CD4-positive, alpha-beta T cell treated with Interleukin-6 at 100 ng/mL for 8 hours (primary cell): ENCODE results near the gene MROH2A.

Experiments used
- DNase-seq: peaks from one replicate; pipeline ENCODE4 v3.0.0-alpha.2; 2020; ENCODE audit warnings: mixed read lengths, low spot score

MROH2A gene

GRCh38 chr2:233819884-233820773 is 42.0 kb downstream of the MROH2A start:
- no peak for DNase-seq

- no peak for DNase-seq
Measured at GRCh38 chr2:233820774-233821105, 42.6 kb downstream of the MROH2A start.

GRCh38 chr2:233821196-233821595 is 43.1 kb downstream of the MROH2A start:
- DNase-seq, result no peak

- DNase-seq, result no peak
Measured at GRCh38 chr2:233821709-233822100, 43.6 kb downstream of the MROH2A start.

- no peak for DNase-seq
Measured at GRCh38 chr2:233822101-233822771, 44.1 kb downstream of the MROH2A start.

GRCh38 chr2:233822781-233823730 is 44.9 kb downstream of the MROH2A start:
- DNase-seq, result no peak

- no peak for DNase-seq
Measured at GRCh38 chr2:233823731-233824121, 45.6 kb downstream of the MROH2A start.

DNA sequence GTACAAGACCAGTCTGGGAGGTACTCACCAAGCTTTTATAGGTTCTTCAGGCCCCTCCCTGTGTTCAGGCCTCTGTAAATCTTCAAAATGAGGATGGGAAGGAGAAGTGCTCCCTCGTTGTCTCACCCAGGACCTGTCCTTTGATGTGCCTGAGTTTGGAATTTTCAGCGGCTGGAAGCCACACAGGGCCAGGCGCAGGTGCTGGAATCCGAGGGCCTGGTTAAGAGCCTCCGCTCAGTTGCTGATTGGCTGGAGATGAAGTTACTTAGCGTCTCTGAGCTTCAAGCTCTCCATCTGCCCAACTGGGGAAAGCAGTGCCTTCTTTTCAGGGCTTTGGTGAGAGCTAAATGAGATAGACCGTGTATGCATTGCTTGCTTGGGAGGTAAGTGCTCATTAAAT is 46.2 kb downstream of the MROH2A start:
- no peak for DNase-seq

GRCh38 chr2:233828546-233829192 is 50.5 kb downstream of the MROH2A start:
- no peak for DNase-seq

DNA sequence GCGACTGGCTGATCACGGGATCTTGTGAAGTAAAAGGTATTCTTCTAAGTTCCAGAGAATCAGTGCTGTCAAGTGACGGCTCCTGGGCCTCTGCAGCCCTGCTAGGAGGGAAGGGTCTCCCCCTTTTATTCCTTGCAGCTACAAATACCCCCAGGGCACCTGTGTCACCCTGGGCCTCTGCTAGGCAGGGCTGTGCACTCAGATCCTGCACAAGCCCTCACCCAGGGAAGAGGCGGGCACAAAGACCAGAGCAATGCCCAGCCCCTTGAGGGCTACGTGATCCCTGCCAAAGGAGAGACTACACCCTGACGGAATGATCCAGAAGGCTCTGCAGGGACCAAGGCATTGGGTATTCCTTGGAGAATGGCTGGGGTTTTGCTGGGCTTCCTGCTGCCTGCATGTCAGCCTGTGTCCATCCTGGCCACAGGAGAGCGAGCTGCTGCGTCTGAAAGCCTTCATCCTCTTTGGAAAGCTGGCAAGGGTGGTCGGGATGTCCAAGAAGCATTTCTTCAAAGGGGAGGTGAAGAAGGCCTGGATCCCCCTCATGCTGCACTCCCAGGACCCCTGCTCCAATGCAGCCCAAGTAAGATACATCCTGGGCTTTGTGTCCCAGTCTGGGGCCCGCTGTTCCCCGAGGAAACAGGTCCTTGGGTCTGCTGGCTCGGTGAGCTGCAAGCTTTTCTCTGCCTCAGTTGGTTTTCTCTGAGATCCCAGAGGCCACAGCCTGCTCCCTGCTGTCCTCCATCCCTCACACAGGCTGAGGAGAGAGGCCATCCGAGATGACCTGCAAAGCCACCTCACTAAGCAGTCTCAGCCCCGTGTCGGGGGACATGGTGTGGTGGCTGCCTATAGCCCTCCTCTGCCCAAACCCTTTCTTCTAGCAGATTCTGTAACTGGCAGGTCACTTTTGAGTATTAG is 51.3 kb downstream of the MROH2A start:
- no peak for DNase-seq

DNA sequence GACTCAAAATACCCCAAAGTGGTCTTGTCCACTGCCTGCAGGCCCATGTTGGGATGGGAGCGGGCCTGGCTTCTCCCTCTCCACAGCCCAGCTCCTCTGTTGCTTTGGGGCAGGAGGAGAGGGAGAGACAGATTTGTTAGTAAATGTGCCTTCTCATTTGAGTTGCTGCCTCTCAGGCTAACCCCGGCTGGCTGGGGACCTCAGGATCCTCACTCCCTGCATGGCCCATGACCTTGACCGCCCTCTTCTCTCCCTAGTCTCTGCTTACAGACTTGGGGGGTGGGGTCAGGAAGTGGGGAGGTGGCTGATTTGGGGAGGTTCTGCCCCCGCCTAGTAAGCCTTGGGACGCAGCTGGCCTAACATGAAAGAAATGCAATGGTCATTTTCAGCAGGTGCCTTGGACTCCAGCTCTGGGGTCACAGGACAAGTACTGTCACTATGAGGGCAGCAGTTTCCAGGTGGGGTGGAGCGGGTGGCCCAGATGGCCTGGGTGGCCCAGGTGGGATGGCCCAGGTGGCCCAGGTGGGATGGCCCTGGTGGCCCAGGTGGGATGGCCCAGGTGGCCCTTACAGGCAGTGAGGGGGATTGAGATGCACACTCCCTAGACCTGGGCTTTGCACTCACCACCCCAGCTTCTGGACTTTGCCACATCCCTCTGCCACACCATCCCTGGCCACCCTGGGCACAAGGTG is 52.1 kb downstream of the MROH2A start:
- no peak for DNase-seq

DNA sequence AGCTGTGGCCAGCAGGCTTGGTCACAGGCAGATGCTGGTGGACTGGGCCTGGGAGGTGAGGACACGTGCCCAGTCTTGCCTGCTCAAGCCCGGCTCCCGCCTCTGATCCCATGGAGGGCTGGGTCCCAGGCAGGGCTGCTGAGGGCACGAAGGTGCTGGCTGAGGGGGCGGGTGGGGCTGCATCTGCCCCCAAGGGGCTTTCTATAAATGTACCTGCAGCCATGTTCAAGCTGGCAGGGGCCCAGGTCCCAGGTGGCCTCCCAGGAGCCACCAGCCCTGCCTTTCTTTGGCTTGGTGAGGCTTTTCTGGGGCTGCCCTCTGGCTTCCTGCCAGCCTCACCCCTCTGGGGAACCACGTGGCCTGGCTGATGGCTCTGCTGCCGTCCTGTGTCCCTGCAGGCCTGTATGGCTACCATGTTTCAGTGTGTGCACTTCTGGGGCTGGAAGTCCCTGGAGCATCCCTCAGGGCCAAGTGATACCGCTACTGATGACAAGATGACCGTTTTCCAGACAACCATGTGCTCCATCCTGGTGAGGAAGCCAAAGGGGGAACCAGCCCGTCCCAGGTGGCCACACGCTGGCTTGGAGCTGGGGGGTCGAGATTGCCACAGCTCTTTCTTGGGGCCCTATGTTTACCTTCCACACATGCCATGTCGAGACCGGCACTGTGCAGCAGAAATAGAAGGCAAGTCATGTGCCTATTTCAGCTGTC is 53.0 kb downstream of the MROH2A start:
- DNase-seq, result no peak

DNA sequence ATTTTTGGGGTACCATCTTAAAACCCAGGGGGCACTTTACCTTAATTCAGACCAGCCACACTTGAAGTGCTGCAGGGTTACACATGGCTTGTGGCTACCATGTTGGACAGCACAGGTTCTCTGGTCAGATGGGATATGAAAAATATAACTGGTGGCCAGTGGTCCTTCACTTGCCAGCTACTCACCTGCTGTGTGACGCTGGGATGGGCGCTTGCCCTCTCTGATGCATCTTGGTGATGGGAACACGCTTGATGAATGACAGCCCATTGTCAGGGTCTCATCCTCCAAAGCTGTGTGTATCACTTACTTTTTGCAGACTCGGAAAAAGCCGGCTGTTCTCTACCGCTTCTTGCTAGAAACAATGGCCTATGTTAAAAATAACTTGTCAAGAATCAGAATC is 53.7 kb downstream of the MROH2A start:
- DNase-seq, result no peak

DNA sequence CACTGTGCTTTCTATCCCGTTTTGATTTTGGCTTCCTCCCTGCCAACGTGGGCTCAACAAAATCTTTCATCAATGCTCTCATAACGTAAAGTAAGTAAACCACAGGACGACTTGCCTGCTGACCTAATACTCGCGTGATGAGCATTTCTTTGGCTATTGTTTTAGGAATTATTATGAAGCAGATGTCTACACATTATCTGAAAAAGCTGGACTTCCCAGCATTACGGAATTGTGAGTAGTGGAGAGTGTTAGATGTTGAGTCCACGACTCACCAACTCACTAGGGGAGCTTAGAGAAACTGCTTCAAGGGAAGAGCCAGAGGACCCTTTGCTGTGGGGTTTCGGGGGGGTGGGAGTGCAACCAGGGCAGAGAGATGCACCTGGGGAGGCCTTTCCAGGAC is 54.3 kb downstream of the MROH2A start:
- no peak for DNase-seq

DNA sequence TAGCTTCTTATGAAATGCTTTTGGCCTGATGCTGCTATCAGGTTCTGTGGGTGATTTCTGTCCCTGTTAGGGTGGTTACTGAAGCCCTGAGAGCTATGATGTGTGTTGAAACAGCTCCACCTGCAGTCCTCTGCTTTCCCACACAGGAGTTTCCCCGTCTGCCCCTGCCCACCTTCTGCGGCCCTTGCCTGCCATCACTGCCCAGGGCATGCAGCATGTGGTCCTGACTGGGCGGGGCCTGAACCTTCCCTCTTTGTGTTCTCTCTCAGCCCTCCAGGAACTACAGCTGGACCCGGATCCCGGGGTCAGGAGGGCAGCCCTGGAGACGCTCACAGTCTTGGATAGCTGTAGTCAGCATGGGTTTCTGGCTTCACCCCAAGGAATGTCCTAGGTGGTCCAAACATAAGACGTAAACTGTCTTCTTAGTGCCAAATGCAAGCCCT is 54.8 kb downstream of the MROH2A start:
- DNase-seq, result no peak

GRCh38 chr2:233833345-233833744 is 55.2 kb downstream of the MROH2A start:
- DNase-seq, result no peak

DNA sequence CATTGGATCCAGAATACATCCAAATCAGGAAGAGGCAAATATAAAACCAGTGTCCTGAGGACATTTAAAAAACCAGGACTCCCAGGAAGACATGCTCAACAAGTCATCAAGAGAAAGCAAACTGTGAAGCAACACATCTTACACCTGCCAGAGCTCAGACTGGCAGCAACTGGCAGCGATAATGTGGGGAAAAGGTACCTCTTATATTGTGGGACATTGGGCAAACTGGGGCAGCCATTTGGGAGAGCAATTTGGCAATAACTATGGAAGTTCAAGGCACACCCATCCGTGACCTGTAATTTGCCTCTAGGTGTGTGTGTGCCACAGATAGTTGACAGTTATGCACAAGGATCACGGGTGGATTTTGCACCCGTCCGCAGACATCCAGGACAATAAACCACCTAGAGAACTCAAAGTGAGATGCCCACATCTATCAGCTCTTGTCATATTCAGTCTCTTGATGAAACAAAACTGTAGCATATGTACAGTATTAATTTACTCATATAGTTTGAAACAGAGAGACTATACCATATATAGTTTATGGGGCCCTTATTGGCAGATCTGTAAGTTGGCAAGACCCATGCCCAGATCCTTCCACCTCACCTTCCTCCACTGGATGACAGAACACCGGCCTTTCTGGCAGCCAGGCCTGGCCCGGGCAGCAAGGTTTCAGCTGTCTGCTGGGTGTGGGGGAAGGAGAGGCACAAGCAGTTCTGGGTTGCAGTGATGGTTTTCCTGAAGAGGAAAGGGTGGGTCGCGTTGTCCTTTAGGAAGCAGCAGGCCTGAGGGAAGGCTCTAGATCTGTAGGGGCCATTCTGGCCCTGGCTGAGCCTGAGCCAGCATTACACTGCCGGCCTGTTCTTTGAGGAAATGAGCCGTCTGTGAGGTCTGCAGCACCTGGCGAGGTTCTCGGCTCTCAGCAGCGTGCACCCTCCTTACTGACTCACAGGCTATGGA is 57.4 kb downstream of the MROH2A start:
- no peak for DNase-seq

- no peak for DNase-seq
Measured at GRCh38 chr2:233836359-233836758, 58.2 kb downstream of the MROH2A start.
